ENCODE results near the gene STT3B.

GRCh38 chr3:31546162-31546561 lies 13.4 kb downstream of the STT3B start:
- TF ChIP-seq POLR2A (IDR thresholded peaks at IDR 0.05), result no peak
- no peak for TF ChIP-seq CTCF (IDR thresholded peaks at IDR 0.05)

All from body of pancreas (tissue), 4 donors.